Activated naive CD4-positive, alpha-beta T cell (primary cell): ENCODE measurements around the gene OR11A1.
"Not testable (repeated sequence)": the region's sequence is repeated elsewhere in the genome, so short reads cannot be mapped to it uniquely, and the experiment has no call there.

Source experiments
- DNase-seq, 4 experiments: peaks; one replicate each; lab custom pipeline; 2025; lab: John Stamatoyannopoulos, UW

The OR11A1 gene

DNA sequence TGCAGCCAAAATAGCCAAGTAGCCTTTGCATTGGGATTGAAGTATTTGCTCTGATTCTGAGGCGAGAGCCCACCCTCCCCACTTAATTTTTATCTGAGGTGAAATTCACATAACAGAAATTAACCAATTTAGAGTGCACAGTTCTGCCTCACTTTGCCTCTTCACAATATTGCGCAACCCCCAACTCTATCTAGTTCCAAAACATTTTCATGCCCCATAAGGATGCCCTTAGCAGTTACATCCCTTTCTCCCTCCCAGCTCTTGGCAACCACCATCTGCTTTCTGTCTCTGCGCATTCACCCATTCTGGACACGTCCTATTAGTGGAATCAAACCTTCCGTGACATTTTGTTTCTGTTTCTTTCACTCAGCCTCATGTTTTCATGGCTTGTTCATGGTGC, 21.9 kb upstream of the OR11A1 start:
- no peak for DNase-seq

DNA sequence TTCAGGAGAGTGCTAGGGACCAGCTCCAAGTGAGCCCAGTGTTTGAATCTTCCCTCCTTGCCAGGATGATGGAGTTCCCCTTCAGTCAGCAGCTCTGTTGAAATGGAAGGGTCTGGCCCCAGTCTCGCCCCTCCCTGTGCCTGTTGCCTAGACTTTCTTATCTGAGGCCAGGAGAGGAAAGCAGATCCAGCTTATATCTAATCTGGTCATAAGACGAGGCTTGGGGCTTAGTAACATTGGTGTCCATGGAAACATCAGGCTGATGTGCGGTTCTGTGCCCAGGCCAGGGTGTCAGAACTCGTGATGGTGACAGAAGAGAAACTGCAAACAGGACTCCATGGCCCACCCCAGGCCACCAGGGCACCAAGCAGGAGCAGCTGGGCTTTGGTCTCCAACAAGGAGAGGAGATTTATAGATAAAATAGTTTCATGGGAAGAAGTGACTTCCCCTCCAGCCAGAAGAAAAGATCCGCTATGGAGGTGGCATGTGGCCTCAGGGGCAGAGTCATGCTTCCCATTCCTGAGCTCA, 21.1 kb upstream of the OR11A1 start:
- DNase-seq = no peak

- DNase-seq = no peak
These were observed 18.1 kb upstream of the OR11A1 start for GRCh38 chr6:29474996-29475395.

GRCh38 chr6:29466241-29466640, 9.4 kb upstream of the OR11A1 start:
- no peak for DNase-seq

- DNase-seq = no peak
These were observed 8.9 kb upstream of the OR11A1 start for GRCh38 chr6:29465801-29466200.

DNA sequence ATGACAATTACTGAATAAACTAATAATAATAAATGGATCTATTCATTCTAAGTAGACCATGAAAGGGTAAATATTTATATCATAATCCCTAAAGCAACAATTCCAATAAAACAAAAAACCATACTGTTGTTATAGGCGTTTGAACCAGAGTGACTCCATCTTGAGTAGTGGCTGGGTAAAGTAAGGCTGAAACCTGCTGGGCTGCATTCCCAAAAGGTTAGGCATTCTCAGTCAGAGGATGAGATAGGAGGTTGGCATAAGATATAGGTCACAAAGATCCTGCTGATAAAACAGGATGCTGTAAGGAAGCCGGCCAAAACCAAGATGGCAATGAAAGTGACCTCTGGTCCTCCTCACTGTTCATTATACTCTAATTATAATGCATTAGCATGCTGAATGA, 8.4 kb upstream of the OR11A1 start:
- no peak for DNase-seq

- DNase-seq = no peak
These were observed 5.2 kb upstream of the OR11A1 start for GRCh38 chr6:29462022-29462421.

DNA sequence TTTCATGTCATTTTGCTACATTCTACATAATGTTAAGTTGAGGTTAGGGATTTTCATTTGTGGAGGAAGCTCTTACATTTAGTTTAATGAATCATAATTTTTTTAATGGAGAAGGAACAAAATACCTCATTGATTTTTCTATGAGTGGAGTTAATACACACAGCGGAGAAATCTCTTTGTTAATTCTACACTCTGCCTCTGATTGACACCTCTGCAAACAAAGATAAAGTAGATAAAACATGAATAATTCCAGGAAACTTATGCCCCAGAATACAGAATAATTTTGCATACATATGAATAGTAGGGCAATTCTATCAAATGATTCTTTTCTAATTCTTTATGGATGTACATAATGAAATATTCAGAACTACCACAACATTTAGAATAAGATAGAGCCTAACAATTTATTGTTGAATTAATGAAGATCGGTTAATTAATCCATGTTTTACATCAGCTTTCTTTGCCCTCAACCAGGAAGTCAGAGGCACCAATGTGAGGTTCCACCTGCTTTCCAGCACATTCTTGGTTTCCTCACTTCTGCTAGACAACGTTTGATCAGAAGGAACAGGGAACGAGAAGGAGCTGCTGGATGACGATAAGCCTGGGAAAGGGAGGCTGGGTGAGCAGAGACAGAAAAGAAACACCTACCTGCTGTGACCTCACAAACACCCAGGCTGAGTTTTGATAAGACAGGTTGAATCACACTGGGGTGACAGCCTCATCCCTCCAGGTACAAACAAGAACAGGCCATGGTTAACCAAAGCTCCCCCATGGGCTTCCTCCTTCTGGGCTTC, 4.3 kb upstream of the OR11A1 start:
- DNase-seq = no peak

GRCh38 chr6:29451471-29452193, 5.2 kb downstream of the OR11A1 start:
- DNase-seq = no peak

DNA sequence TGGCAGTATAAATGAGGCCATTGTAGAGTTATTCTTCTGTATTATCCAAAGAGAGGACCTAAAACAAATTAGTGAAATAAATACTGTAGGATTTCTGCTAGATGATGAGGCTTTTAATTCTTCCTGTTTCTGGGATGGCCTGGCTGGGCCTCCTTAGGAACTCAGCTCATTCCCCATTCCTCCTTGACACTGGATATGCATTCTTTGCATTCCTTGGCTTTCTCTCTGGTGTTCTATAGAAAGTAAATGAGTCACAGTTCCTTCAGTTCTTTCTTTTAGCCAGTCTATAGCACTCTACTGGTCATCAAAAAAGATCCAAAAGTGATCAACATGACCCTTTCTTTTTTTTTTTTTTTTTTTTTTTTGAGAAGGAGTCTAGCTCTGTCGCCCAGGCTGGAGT, 9.2 kb downstream of the OR11A1 start:
- DNase-seq = no peak

DNA sequence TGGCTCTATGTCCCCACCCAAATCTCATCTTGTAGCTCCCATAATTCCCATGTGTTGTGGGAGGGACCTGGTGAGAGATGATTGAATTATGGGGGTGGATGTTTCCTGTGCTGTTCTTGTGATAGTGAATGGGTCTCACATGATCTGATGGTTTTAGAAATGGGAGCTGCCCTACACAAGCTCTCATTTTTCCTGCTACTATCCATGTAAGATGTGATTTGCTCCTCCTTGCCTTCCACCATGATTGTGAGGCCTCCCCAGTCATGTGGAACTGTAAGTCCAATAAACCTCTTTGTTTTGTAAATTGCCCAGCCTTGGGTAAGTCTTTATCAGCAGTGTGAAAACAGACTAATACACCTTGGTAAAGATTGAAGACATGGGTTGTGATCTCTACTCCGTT, 12.8 kb downstream of the OR11A1 start:
- DNase-seq = not testable (repeated sequence)

GRCh38 chr6:29442719-29443118, 14.2 kb downstream of the OR11A1 start:
- no peak for DNase-seq

DNA sequence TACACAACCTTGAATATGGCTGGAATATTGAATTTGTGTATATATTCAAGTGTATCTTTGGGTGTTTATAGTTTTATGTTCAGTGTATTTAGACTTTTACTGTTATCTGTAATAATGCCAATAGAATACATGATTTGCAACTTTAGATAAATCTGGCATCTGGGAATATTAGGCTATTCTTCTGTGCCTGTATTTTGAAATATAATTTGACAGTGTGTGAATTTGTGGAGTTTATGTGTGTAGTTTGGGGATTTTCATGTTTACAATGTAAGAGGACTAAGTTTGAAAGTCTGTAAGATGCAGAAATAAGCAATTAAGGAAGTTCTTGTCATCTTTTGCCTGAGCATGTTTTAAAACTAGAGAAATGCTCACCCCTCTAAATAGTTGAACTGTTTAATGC, 17.9 kb downstream of the OR11A1 start, which contains the start of gene OR10C1:
TSS of gene OR10C1 (plus strand) at position 301 of the 400 bp plus-strand sequence. CDS start 710 bp downstream, outside the sequence.
- DNase-seq = no peak

DNA sequence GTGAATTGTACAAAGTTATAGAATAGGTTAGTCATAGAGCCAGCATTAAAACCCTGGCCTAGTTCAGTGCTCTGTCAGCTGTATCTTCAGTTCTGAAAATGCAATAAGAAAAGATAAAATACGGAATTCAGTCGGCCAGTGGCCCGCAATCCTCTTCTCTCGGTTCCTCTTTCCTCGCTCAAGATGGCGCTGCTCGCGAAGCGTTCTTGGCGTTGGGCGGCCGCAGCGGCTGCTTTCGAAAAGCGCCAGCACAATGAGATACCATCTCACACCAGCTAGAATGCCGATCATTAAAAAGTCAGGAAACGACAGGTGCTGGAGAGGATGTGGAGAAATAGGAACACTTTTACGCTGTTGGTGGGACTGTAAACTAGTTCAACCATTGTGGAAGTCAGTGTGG, 20.1 kb downstream of the OR11A1 start:
- DNase-seq = not testable (repeated sequence)

DNA sequence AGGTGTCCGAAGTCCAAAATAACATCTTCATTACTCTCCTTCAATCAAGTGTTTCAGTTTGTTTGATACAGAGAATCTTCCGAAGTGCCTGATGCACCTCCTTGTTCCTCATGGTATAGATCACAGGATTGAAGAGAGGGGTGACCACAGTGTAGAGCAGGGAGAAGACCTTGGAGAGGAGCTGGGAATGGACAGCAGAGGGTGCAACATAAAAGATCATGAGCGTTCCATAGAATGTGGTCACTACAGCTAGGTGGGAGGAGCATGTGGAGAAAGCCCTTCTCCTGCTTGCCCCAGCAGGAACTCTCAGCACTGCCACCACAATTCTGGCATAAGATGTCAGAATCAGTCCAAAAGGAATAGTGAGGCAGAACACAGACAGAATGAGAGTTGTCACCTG, 30.2 kb downstream of the OR11A1 start:
- no peak for DNase-seq

- no peak for DNase-seq
These were observed 31.8 kb downstream of the OR11A1 start for GRCh38 chr6:29425075-29425474.

GRCh38 chr6:29424575-29424974, 32.3 kb downstream of the OR11A1 start:
- no peak for DNase-seq

DNA sequence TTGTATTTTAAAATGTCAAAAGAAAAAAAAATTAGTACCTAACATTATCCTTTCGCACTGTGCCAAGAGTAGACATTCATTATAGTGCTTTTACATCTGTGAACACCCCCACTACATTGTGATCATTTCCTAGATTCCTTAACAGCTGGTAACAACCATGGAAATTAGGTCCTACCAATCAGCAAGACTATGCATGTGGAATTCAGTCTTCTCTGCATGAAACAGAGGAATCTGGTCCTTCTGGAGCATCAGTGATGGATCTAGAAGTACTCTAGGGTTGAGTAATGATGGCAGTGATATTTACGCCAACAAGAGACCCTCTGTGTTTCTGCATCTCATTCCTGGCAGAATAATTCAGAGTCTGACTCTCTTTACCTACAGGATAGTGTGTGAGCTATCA, 32.7 kb downstream of the OR11A1 start:
- DNase-seq = no peak

GRCh38 chr6:29419516-29419915, 37.4 kb downstream of the OR11A1 start:
- DNase-seq = no peak

DNA sequence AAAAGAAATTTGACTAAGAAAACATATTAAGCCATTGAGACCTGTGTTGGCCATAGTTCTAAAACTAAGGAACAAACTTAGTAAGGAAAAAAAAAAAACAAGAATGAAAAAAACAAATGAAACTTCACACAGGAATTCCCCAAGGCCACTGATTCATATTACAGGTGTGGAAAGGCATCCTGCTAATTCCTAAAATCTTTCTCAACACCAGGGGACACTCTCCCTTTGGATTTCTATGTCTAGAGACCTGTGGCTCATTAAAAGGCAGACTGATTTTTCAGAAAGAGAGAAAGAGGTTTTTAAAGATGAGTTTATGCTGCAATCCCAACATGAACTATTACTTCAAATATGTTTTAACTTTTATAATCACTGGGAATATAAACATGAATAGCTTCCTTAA, 42.3 kb downstream of the OR11A1 start, which contains the start of gene OR12D1:
TSS of gene OR12D1 (plus strand) at position 341 of the 400 bp plus-strand sequence.
- no peak for DNase-seq

- DNase-seq = no peak
These were observed 53.1 kb downstream of the OR11A1 start for GRCh38 chr6:29403801-29404200.

DNA sequence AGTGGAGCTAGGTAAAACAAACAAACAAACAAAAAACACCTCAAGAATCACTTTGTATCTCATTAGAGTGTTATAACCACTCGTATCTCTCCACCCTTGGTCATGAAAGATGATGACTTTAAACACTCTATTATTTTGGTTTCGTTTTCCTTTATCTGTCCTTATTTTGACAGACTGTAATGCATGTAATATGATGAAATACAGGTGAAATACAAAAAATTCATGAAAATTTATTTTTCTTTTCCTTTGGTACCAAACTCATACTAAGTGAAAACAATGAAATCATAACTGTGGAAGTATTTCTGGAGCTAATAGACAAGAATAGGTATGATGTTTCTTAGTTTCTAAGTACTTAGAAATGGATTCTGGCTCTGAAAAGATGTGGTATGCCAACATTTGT, 57.3 kb downstream of the OR11A1 start:
- DNase-seq = no peak

GRCh38 chr6:29395331-29395730, 61.5 kb downstream of the OR11A1 start, which contains the start of gene OR12D2:
OR12D2 (plus strand) TSS chr6:29395631; CDS start chr6:29396700, 1,069 bp downstream.
- DNase-seq = no peak
